Endodermal cell (in vitro differentiated cells): Measurements from ENCODE around the gene DGLUCY. TPM values are rescaled to one million over a fixed set of nuclear protein-coding genes. Genes with fewer than 3 reads are reported as not detected.

Experiments
- DNase-seq: peaks from one replicate; pipeline ENCODE4 v3.0.0-alpha.2; 2017
- H3K27ac ChIP-seq: 2 replicates; pipeline ENCODE4 v1.5.1; 2013; ENCODE audit warnings: mild to moderate bottlenecking, low read depth, low read length, moderate library complexity
- H3K27me3 ChIP-seq: 2 replicates; pipeline ENCODE4 v1.6.1; 2013; ENCODE audit warnings: mild to moderate bottlenecking, low read length, moderate library complexity; ENCODE audit not compliant: insufficient read depth, control insufficient read depth, poor library complexity, severe bottlenecking
- H3K36me3 ChIP-seq: 2 replicates; pipeline ENCODE4 v1.7.0; 2013; ENCODE audit warnings: mild to moderate bottlenecking, low read length, moderate library complexity; ENCODE audit not compliant: control insufficient read depth, insufficient read depth
- H3K4me1 ChIP-seq: one replicate; pipeline ENCODE4 v1.7.0; 2013; ENCODE audit warnings: low read length; ENCODE audit not compliant: control insufficient read depth, insufficient read depth
- H3K4me3 ChIP-seq: 2 replicates; pipeline ENCODE4 v1.5.1; 2013; ENCODE audit warnings: mild to moderate bottlenecking, low read length, moderate library complexity
- H3K9ac ChIP-seq: 2 replicates; pipeline ENCODE4 v1.6.1; 2013; ENCODE audit warnings: mild to moderate bottlenecking, low read length, moderate library complexity; ENCODE audit not compliant: poor library complexity, severe bottlenecking; ENCODE audit errors: extremely low read depth
- H3K9me3 ChIP-seq: 2 replicates; pipeline ENCODE4 v1.6.1; 2013; ENCODE audit warnings: mild to moderate bottlenecking, low read length, moderate library complexity; ENCODE audit not compliant: control insufficient read depth
- H3K27ac Mint-ChIP-seq: 2 replicates; pipeline ENCODE4 v1.8.0; 2020; ENCODE audit warnings: mixed read lengths
- H3K27me3 Mint-ChIP-seq: 2 replicates; pipeline ENCODE4 v1.8.0; 2021; ENCODE audit warnings: mild to moderate bottlenecking, mixed read lengths; ENCODE audit not compliant: insufficient read depth
- H3K36me3 Mint-ChIP-seq: 2 replicates; pipeline ENCODE4 v1.8.0; 2020; ENCODE audit warnings: low read depth, mixed read lengths
- H3K4me1 Mint-ChIP-seq: 2 replicates; pipeline ENCODE4 v1.8.0; 2020; ENCODE audit warnings: mixed read lengths
- H3K4me3 Mint-ChIP-seq: 2 replicates; pipeline ENCODE4 v1.8.0; 2020; ENCODE audit warnings: mild to moderate bottlenecking, moderate library complexity, mixed read lengths
- H3K9me3 Mint-ChIP-seq: 2 replicates; pipeline ENCODE4 v1.8.0; 2020; ENCODE audit warnings: mild to moderate bottlenecking, mixed read lengths
- WGBS, 2 experiments: methylation state at CpG; one replicate each; pipeline versions ENCODE4 v1.1.5 to v1.1.7; 2013; ENCODE audit warnings: missing lambda C conversion rate in 2 of 2, mixed read lengths in 1 of 2; ENCODE audit not compliant: insufficient coverage in 1 of 2, insufficient read length in 1 of 2; 5-methylcytosine and 5-hydroxymethylcytosine counted together
- total RNA-seq, 2 donors: library from RNA; stranded (reverse); fragmentation: NEBNext Ultra II Directional in 1 of 2; extraction: Animal tissue kit (Norgen Biotek cat#: 25700) in 1 of 2; gene quantifications; 2 replicates in 1 of 2; 3 replicates in 1 of 2; pipeline ENCODE4 v1.2.1, GENCODE V29; 2021
- TF ChIP-seq, protein P1 (sequence below): fragments of 200-600 bp; sonication (generic); conservative IDR thresholded peaks from 2 replicates; pipeline ENCODE4 v1.5.0; 2021; ENCODE audit warnings: antibody characterized with exemption, mild to moderate bottlenecking

Gene DGLUCY
- total RNA-seq, 2 donors from 2014 or later, result 26.7 to 33.9 TPM

DNA sequence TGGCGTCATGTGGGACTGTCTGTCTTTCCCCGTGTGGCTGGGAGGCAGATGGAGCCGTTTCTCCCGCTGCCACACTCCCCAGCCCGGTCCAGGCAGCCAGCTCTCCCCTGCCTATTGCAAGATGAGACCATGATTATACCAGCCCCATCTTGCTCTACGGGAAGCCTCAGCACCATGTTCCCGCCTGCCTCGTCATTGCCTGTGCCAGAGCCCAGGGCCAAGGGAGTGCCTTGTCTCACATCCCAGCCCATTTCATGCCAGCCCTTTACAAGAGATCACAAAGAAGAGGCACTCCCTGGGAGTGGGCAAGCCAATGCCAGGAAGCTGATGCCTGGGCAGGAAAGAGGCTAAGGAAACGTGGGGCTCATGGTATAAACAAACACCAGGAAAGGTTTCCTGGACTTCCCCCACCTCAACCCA is 106.7 kb downstream of the DGLUCY start:
- Histone ChIP-seq H3K9ac (no peak overlapping the region), H3K9me3 (no peaks in the 10 kb centered on the region), H3K36me3 (no peaks in the 10 kb centered on the region), H3K27me3 (no peaks in the 10 kb centered on the region), H3K4me3 (no peak overlapping the region), H3K4me1 (no peaks in the 10 kb centered on the region), H3K27ac (no peak overlapping the region)
- H3K4me1 Mint-ChIP-seq, result no peaks in the 10 kb centered on the region
- H3K36me3 Mint-ChIP-seq, result peaks cover 22% of the 10 kb centered on the region
- H3K4me3 Mint-ChIP-seq, result no peak overlapping the region
- TF ChIP-seq, protein P1, sequence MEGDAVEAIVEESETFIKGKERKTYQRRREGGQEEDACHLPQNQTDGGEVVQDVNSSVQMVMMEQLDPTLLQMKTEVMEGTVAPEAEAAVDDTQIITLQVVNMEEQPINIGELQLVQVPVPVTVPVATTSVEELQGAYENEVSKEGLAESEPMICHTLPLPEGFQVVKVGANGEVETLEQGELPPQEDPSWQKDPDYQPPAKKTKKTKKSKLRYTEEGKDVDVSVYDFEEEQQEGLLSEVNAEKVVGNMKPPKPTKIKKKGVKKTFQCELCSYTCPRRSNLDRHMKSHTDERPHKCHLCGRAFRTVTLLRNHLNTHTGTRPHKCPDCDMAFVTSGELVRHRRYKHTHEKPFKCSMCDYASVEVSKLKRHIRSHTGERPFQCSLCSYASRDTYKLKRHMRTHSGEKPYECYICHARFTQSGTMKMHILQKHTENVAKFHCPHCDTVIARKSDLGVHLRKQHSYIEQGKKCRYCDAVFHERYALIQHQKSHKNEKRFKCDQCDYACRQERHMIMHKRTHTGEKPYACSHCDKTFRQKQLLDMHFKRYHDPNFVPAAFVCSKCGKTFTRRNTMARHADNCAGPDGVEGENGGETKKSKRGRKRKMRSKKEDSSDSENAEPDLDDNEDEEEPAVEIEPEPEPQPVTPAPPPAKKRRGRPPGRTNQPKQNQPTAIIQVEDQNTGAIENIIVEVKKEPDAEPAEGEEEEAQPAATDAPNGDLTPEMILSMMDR, result no peak
- WGBS, 2 experiments, result 87 to 94% methylated on average over 6 to 9 of the region's 9 CpGs
- no peaks in the 10 kb centered on the region for H3K9me3 Mint-ChIP-seq
- no peak overlapping the region for H3K27ac Mint-ChIP-seq
- DNase-seq, result no peak
- H3K27me3 Mint-ChIP-seq, result peaks cover 2% of the 10 kb centered on the region

DNA sequence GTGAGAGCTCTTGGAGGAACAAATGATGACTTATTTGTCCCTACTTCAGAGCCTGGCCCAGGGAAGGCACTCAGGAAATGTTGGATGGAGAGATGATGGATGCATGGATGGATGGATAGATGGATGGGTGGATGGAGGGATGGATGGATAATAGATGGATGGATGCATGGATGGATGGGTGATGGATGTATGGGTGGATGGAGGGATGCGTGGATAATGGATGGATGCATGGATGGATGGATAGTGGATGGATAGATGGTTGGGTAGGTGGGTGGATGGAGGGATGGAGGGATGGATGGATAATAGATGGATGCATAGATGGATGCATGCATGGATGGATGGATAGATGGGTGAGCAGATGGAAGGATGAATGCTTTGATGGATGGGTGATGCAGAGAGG is 107.4 kb downstream of the DGLUCY start:
- 96 to 100% methylated on average over 1 of the region's 1 CpG for WGBS, 2 experiments
- Mint-ChIP-seq H3K27me3 (peaks cover 2% of the 10 kb centered on the region), H3K4me1 (no peaks in the 10 kb centered on the region), H3K27ac (no peak overlapping the region), H3K4me3 (no peak overlapping the region), H3K36me3 (peaks cover 17% of the 10 kb centered on the region), H3K9me3 (no peaks in the 10 kb centered on the region)
- TF ChIP-seq, protein P1, result no peak
- Histone ChIP-seq H3K9ac (no peak overlapping the region), H3K4me1 (no peaks in the 10 kb centered on the region), H3K36me3 (no peaks in the 10 kb centered on the region), H3K9me3 (no peaks in the 10 kb centered on the region), H3K4me3 (no peak overlapping the region), H3K27ac (no peak overlapping the region), H3K27me3 (no peaks in the 10 kb centered on the region)
- no peak for DNase-seq

DNA sequence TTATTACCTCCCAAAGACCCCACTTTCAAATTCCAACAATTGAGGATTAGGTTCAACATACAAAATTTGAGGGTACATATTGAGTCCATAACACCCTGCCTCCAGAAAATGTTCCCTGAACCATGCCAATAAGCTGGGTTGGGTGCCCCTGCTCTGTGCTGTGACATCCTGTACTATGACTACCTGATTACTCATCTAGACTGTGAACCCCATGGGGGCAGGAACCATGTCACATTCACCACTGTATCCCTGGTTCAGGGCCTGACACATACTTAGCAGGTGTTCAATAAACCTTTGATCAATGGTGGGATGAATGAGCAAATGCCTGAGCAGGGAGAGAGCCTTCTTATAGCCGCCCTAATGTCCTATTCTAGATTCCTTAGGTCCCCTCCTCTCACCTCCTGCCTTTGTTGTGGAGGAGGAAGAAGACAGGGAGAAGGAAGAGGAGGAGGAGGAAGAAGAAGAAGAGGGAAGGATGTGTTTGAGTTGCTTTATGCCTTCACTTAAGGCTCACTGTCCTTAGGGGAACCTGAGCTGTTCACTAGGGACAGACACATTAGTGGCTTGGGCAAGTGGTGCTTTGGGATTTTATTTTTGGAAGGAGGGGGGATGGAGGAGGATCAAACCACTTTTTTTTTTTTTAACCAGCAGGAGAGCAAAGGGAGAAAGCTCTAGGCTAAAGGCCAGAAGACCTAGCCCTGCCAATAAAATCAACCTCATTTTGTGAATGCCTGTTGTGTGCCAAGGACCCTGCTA is 109.3 kb downstream of the DGLUCY start:
- DNase-seq, result no peak
- Mint-ChIP-seq H3K27ac (no peak overlapping the region), H3K27me3 (peaks cover 2% of the 10 kb centered on the region), H3K36me3 (peaks cover 4% of the 10 kb centered on the region), H3K9me3 (no peaks in the 10 kb centered on the region), H3K4me3 (no peak overlapping the region), H3K4me1 (no peaks in the 10 kb centered on the region)
- no peaks in the 10 kb centered on the region for H3K9me3 ChIP-seq
- no peak overlapping the region for H3K4me3 ChIP-seq
- no peaks in the 10 kb centered on the region for H3K36me3 ChIP-seq
- TF ChIP-seq, protein P1, result no peak
- no peak overlapping the region for H3K9ac ChIP-seq
- WGBS, 2 experiments, result 100% methylated on average over 1 of the region's 1 CpG; no CpG with 5 or more reads in 1 of the 2 experiments
- H3K4me1 ChIP-seq, result no peaks in the 10 kb centered on the region
- H3K27ac ChIP-seq, result no peak overlapping the region
- H3K27me3 ChIP-seq, result no peaks in the 10 kb centered on the region
